HG02763 (cell line): ENCODE data around the gene PTDSS2.

Experiments
- ATAC-seq: cut with Tn5 transposase; IDR thresholded peaks from one replicate; pipeline ENCODE4 v1.9.1; 2021; ENCODE audit warnings: mild to moderate bottlenecking, moderate library complexity; ENCODE audit not compliant: unreplicated experiment

PTDSS2 gene

GRCh38 chr11:528166-528814, 78.2 kb downstream of the PTDSS2 start:
- ATAC-seq = no peak

DNA sequence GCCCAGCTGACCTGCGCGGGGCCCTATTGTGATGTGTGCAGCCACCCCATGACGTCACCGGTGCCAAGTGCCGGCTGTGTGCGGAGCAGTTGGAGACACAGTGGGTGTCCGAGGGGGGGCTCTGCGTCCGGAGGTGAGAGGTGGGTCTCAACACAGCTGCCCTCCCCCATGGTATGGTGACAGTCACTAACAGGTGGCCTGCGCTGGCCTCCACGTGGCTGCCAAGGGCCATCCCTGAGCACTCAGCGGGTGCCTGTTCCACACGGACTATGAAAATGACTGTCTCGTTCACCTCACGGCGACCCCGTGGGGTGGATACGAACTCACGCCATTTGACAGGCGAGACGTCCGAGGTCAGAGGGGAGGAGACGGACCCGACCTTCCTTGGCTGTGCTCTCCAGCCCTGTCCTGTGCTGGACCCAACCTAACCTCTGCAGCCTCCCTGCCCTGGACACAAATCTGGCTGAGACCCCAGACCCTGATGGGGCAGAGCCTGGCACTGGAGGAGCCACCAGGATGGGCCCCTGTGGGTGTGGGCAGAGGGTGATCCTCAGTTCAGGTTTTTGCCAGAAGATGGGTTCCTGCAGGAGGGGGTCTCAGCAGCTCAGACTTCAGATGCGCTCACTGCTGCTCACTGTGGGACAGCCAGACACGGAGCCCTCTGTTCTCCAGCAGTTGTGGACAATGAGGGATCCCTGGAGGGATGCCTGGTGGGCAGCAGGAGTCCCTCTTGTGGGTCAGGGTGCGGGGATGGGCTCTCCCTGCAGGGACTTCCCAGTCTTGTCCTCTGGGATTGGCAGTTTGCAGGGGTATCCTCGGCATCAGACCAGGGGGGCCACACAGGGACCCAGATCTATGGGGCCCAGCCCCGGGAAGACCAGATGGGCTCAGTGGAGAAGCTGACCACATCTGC, 79.0 kb downstream of the PTDSS2 start:
- no peak for ATAC-seq

DNA sequence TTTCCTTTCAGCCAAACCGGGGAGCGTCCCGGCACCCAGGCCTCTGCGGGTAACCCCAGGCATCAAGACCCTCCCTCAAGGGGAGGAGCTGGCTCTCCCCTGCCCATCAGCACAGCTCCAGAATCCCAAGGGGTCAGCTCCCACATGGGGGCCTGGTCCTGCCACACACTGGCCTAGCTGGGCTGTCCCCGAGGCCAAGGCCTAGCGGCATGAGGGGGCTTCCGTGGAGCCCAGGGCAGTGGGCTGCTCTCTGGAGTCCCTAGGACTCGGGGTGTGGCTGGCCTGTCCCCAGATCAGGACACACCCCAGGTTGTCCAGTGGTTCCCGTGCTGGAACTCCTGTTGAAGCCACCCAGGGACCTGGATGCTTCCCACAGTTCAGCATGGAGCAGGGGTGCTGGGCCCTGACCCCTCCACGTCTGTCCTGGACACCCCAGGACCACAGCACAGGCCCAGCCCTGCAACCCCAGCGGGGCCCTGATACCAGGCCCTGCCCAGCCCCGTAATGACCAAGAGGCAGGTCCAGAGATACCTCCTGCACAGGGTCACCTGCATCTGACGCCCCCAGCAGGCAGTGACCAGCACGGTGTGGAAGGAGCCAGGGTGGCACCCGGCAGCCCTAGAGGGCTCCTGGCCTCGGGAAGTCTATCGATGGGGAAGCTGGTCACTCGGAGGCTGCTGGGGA, 79.8 kb downstream of the PTDSS2 start:
- ATAC-seq = no peak

- ATAC-seq = no peak
These were observed 81.1 kb downstream of the PTDSS2 start for GRCh38 chr11:530960-531831.

- no peak for ATAC-seq
These were observed 81.9 kb downstream of the PTDSS2 start for GRCh38 chr11:531919-532526.

GRCh38 chr11:532527-532985, 82.5 kb downstream of the PTDSS2 start:
- no peak for ATAC-seq

DNA sequence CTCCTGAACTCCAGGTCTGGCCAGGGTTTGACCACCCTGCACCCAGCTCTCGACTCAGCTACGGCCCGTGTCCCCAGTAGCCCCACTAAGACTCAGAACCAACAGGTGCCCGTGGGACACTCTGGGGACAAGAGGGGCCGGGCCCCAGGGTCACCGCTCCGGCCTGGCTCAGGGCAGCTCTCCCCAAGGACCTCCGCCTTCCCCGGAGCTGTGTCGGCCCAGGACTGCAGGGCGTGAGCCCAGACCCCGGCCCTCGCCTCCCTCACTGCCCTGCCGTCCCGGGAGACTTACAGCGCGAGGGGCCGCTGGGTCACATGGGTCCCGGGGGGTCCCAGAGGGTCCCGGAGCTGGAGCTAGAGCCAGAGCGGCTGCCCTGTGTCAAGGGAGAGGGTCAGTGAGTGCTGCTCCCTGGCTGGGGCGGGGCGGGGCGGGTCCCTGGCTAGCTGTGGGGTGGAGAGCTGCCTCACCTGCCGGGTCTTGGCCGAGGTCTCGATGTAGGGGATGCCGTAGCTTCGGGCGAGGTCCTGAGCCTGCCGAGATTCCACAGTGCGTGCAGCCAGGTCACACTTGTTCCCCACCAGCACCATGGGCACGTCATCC, 83.0 kb downstream of the PTDSS2 start:
- ATAC-seq = no peak

GRCh38 chr11:533586-534395, 83.7 kb downstream of the PTDSS2 start:
- ATAC-seq = no peak

- no peak for ATAC-seq
These were observed 84.5 kb downstream of the PTDSS2 start for GRCh38 chr11:534396-535209.

- ATAC-seq = no peak
These were observed 85.1 kb downstream of the PTDSS2 start for GRCh38 chr11:535210-535518.

DNA sequence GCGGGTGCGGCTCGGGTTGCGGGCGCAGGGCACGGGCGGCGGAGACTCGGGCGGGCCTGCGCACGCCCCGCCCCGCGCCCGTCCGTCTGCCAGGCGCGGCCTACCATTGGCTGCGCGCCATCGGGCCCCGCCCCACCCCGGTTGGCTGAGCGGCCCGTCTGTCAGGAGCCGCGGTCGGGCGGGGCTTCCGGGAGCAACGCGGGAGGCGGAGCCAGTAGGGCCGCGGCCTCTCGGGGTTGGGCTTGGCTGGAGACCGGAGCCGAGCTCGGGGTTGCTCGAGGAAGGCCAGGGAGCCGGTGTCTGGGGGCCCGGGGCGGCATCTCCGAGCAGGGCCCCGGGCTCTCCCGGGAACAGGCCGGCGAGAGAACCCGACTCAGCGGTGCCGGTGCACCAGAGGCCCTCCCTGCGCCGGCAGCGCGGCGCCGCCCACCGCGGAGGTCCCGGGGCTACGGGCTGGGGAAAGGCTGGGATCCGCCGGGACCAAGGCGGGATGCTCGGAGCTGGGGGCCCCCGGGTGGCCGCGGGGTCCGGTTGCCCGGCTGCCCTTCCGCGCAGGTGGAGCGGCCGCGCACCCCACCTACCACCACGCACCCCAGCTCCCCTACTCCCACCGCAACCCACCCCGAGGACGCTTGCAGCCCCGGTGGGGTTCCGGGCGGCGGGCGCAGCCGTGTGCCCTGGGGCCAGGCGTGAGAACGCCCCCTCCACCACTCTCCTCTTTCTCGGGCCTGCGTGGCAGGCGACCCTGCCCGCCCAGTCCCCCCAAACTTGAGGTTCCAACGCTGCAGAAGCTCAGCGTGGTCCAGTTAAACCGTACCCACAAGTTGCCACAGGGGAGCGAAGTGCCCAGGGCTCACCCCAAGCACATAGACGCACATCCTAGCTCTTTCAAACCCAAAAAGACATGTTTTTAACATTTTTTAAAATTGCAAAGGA, 85.7 kb downstream of the PTDSS2 start, which contains the start of gene HRAS:
Gene HRAS, minus strand, starts transcription at position 58 of the 936 bp plus-strand sequence.
- ATAC-seq = peak; percentile 63

GRCh38 chr11:536841-537621, 87.0 kb downstream of the PTDSS2 start, which contains the start of gene LRRC56:
Gene LRRC56 (plus strand): TSS chr11:537527. CDS start chr11:540685, 3,158 bp downstream.
- peak; percentile 40 for ATAC-seq

GRCh38 chr11:537622-538430, 87.7 kb downstream of the PTDSS2 start:
- no peak for ATAC-seq

DNA sequence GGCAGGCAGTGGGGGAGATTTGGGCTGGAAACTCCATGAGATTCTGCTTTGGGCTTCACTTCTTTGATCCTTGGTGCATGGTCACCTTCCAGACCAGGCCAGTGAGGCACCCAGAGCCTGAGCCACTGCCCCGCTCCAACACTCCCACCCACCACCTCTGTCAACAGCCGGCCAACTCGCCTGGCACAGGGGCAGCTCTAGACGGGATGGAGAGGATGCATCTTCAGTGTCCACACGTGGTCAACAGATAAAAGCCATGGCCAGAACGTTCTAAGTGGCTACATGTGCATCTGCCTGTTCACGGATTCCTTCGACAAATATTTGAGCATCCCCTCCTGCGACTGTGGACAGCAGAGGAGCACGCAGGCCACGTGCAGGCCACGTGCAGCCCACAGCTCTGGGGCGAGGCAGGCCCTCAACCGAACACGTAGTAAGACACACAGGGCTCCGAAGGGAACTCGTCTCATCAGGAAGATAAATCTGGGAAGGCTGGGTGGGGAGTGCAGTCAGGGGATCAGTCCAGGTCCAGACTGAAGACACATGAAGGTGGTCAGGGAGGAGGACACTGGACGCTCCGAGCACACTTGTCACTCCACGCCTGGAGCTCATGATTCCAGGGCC, 88.5 kb downstream of the PTDSS2 start:
- no peak for ATAC-seq

DNA sequence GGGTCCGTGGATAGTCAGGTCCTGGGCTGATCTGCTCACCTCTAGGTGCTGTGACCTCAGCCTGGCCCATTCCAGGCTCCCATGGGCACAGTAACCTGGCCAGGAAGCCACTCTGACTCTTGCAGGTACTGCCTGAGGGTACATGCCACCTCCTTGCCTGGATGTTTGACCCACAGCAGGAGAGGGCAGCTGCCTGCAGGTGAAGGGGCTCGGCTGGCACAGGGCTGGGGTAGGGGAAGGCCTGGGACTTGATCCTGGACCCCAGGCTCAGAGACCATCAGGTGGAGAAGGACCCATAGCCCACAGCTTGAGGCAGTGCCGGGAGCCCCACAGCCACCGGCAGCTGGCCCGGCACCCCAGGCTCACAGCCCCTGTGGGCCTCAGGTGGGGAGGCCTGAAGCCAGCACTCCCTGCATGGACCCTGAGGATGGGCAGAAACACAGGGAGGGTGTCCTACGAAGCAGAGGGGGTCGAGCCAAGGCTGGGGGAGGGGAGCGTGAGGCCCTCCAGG, 89.9 kb downstream of the PTDSS2 start:
- ATAC-seq = no peak
